Esophagus muscularis mucosa (tissue), 3 donors: ENCODE results near the gene FAR2.

ENCODE experiments used
- CTCF ChIP-seq, 3 experiments: fragments of 200-600 bp in 2 of 3; fragments of 450-650 bp in 1 of 3; sonication (generic) in 2 of 3; IDR thresholded peaks; one replicate each; pipeline ENCODE4 v1.5.1; 2017 to 2019; ENCODE audit warnings: antibody characterized with exemption in 3 of 3, mild to moderate bottlenecking in 2 of 3, moderate library complexity in 1 of 3
- POLR2AphosphoS5 ChIP-seq, 2 donors: sonication (generic); formaldehyde crosslinking; IDR thresholded peaks; one replicate each; pipeline ENCODE4 v1.6.1; 2017; ENCODE audit warnings: antibody characterized with exemption in 2 of 2

- TF ChIP-seq POLR2AphosphoS5 (IDR thresholded peaks at IDR 0.05) = no peak
- TF ChIP-seq CTCF (IDR thresholded peaks at IDR 0.05) = no peak
These were observed 90.3 kb downstream of the FAR2 start for GRCh38 chr12:29239336-29239735.
